GM21367 (cell line): Measurements from ENCODE around the gene C19orf12.

Experiments
- ATAC-seq: cut with Tn5 transposase; IDR thresholded peaks from one replicate; pipeline ENCODE4 v1.9.1; 2021; ENCODE audit not compliant: unreplicated experiment

Gene C19orf12

GRCh38 chr19:29697523-29698261 lies 17.4 kb downstream of the C19orf12 start:
- ATAC-seq: no peak

DNA sequence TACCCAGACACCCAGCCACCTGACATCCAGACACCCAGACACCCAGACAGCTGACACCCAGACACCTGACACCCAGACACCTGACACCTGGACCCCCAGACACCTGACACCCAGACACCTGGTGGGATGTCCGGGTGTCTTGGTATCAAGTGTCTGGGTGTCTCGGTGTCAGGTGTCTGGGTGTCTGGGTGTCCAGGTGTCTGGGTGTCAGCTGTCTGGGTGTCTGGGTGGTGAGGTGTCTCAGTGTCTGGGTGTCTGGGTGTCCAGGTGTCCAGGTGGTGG lies 18.6 kb downstream of the C19orf12 start:
- ATAC-seq: no peak

DNA sequence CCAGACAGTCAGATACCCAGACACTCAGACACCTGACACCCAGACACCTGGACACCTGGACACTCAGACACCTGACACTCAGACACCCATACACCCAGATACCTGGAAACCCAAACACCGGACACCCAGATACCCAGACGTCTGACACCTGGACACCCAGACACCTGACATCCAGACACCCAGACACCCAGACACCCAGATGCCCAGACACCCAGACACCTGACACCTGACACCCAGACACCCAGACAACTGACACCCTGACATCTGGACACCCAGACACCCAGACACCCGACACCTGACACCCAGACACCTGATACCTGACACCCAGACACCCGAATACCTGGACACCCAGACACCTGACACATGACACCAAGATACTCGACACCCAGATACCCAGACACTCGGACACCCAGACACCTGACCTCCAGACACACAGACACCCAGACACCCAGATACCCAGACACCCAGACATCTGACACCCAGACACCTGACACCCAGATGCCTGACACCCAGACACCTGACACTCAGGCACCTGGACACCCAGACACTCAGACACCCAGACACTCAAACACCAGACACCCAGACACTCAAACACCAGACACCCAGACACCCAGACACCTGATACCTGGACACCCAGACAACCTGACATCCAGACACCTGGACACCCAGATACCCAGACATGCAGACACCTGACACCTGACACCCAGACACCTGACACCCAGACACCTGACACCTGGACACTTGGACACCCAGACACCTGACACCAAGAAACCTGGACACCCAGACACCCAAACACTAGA lies 19.1 kb downstream of the C19orf12 start:
- ATAC-seq: no peak

DNA sequence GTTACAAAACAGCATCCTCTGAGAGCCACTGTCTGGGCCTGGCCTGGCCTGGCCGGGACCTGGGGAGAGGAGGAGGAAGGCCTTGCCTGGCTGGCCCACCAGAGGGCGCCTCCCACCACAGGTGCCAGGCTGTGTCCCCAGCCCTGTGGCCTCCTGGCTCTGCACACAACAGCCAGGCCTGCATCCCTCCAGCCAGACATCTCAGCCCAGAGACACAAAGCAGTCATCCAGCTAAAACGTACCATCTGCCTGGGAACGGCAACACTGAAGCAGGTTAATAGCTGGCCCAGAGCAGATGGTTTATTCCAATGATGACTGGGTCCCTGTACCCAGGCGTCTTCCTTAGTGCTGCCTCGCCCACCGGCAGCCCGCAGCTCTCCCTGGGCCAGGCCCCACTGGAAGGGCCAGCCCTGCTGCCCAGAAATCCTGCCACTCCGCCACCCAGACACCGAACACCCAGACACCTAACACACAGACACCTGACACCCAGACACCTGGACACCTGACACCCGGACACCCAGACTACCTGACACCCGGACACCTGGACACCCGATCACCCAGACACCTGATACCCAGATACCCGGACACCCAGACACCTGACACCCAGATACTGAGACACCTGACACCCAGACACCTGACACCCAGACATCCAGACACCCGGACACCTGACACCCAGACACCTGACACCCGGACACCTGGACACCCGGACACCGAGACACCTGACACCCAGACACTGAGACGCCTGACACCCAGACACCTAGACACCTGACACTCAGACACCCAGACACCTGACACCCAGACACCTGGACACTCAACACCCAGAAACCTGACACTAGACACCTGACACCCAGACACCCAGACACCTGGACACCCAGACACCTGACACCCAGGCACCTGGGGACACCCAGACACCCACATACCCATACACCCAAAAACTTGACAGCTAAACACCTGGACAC lies 20.1 kb downstream of the C19orf12 start:
- ATAC-seq: peak; percentile 91

GRCh38 chr19:29694161-29694560 lies 20.9 kb downstream of the C19orf12 start:
- no peak for ATAC-seq

GRCh38 chr19:29690842-29691241 lies 24.2 kb downstream of the C19orf12 start:
- no peak for ATAC-seq

GRCh38 chr19:29687897-29688728 lies 26.9 kb downstream of the C19orf12 start:
- no peak for ATAC-seq

- ATAC-seq: no peak
These were observed 27.7 kb downstream of the C19orf12 start for GRCh38 chr19:29687244-29687896.

GRCh38 chr19:29686285-29686805 lies 28.7 kb downstream of the C19orf12 start:
- no peak for ATAC-seq

GRCh38 chr19:29685326-29685725 lies 29.7 kb downstream of the C19orf12 start:
- ATAC-seq: no peak

GRCh38 chr19:29683009-29683408 lies 32.1 kb downstream of the C19orf12 start:
- no peak for ATAC-seq

DNA sequence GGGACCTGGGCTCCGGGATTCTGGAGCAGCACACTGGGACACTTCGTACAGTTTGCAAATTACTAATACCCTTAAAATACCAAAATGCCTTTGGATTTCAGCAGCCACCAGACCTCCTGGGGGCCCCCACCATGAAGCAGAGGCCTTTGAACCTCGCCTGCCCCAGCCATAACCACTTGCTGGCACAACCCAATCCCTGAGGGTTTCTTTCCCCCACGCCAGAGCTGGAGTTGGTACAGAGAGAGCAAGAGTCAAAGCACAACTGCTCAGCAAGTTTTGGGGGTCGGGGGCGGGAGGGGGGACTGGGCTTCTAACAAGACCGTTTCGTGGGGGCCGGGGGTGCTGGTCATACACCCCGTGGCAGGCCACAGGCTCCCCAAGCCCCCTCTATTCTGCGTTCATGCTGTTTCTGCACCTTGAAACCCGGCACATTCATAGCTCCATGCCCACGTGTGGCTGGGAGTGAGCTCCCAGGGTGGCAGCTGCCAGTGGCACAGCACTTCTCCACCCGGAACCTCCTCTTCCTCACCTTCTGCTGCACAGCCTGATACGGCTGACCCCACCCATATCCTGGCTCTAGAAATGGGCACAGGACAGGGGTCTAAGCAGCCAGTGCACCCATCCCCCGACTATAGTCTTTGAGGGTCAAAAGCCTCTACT lies 32.7 kb downstream of the C19orf12 start:
- no peak for ATAC-seq

- ATAC-seq: no peak
These were observed 33.4 kb downstream of the C19orf12 start for GRCh38 chr19:29681422-29682235.

DNA sequence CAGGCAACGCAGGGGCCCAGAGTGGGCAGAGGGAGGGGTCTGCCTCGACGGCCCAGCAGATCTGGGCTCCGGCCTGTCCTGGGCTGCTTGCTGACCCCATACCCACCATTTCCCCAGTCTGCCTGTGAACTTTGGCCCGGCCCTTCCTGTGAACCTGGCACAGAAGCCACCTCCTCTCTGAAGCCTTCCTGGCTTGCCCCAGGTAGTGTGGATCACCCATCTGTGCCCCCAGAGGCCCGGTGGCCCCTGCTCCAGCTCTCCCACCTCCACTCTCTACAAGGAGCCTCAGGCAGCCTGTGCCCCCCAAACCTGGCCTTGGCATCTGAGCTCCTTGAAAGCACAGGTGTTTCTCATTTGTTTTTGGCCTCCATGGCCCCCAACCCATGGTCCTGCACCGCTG lies 34.1 kb downstream of the C19orf12 start:
- no peak for ATAC-seq

GRCh38 chr19:29680447-29680846 lies 34.6 kb downstream of the C19orf12 start:
- peak; percentile 78 for ATAC-seq

- no peak for ATAC-seq
These were observed 35.4 kb downstream of the C19orf12 start for GRCh38 chr19:29679598-29680210.

DNA sequence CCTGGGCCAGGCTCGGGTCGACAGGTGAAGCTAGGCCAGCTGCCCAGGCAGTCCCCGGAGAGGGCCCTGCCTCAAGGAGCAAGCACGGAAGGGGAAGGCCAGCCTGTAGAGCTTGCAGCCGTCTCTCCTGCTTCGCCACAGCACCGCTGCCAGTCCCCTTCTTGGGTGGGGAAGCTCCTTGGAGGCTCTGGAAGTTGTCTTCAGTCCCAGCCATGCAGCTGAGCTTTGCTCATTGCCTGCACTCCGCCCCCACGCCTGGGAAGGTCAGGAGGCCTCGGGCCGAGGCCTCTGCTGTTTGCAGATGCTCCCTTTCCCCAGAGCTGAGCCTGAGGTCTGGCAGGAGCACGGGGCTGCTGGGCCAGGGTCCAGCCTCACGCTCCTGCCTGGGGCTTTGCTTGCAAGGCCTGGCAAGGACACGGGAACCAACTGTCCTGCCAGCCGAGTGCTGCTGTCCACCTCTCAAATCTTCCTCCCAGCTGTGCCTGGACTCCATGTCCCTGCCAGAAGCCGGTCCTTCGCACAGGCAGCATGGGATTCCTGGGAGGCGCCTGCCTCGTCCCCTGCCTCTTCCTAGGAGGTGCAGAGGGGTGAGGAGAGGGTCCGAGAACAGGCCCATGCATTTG lies 36.5 kb downstream of the C19orf12 start:
- ATAC-seq: no peak
